ENCODE results near the gene MRPL37.

- TF ChIP-seq CTCF (conservative IDR thresholded peaks at IDR 0.05; ENCODE audit: low read depth, low read length), result no peak
- TF ChIP-seq POLR2A (IDR thresholded peaks at IDR 0.05; ENCODE audit: low read depth, low read length), result no peak
- TF ChIP-seq MAFK (IDR thresholded peaks at IDR 0.05; ENCODE audit: low read depth, low read length), result no peak
- no peak for TF ChIP-seq USF2 (IDR thresholded peaks at IDR 0.05; ENCODE audit: low read depth, low read length)
- TF ChIP-seq NFE2L2 (IDR thresholded peaks at IDR 0.05; ENCODE audit: low read depth, low read length), result no peak
- TF ChIP-seq CHD1 (IDR thresholded peaks at IDR 0.05; ENCODE audit: low read depth, low read length), result no peak
- TF ChIP-seq SMC3 (IDR thresholded peaks at IDR 0.05; ENCODE audit: low read depth, low read length), result no peak
- no peak for TF ChIP-seq MXI1 (IDR thresholded peaks at IDR 0.05; ENCODE audit: borderline replicate concordance, low read depth, low read length)
- no peak for TF ChIP-seq RAD21 (IDR thresholded peaks at IDR 0.05; ENCODE audit: low read length)
- TF ChIP-seq BHLHE40 (IDR thresholded peaks at IDR 0.05; ENCODE audit: low read depth, low read length), result no peak
- TF ChIP-seq FOS (IDR thresholded peaks at IDR 0.05; ENCODE audit: low read depth, low read length), result no peak
- no peak for TF ChIP-seq MAZ (IDR thresholded peaks at IDR 0.05; ENCODE audit: borderline replicate concordance, low read depth, low read length)
- no peak for TF ChIP-seq ELK1 (IDR thresholded peaks at IDR 0.05; ENCODE audit: borderline replicate concordance, low read depth, low read length)
- TF ChIP-seq CEBPB (IDR thresholded peaks at IDR 0.05; ENCODE audit: low read depth, low read length), result no peak
Observed at GRCh38 chr1:54156986-54157385, 43.0 kb upstream of the MRPL37 start.

All from IMR-90 (cell line).